Gastrocnemius medialis (tissue), 4 donors: ENCODE measurements around the gene BARHL2. TPM values are rescaled to one million over a fixed set of nuclear protein-coding genes. Genes with fewer than 3 reads are reported as not detected.

Experiments used
- ATAC-seq, 2 donors: fragments of 150-250 bp; one replicate each; pipeline ENCODE4 v1.9.1; 2016
- DNase-seq, 2 donors: peaks; one replicate each; pipeline ENCODE4 v3.0.0-alpha.2; 2019
- H3K27ac ChIP-seq, 4 donors: fragments of 200-600 bp; sonication (generic); 1 replicate in 1 of 4; 2 replicates in 3 of 4; pipeline ENCODE4 v1.5.1; 2016 to 2018; ENCODE audit warnings: mild to moderate bottlenecking in 2 of 4, moderate library complexity in 1 of 4
- H3K27me3 ChIP-seq, 3 donors: fragments of 200-600 bp; sonication (generic) in 2 of 3; 1 replicate in 1 of 3; 2 replicates in 2 of 3; pipeline versions ENCODE4 v1.5.1 to v1.6.0; 2016 to 2019; ENCODE audit warnings: mild to moderate bottlenecking in 1 of 3, moderate library complexity in 1 of 3
- H3K36me3 ChIP-seq, 2 donors: fragments of 200-600 bp; sonication (generic) in 1 of 2; one replicate each; pipeline ENCODE4 v1.5.1; 2017 to 2018
- H3K4me1 ChIP-seq, 2 donors: fragments of 200-600 bp; sonication (generic) in 1 of 2; one replicate each; pipeline ENCODE4 v1.5.1; 2016 to 2017; ENCODE audit warnings: mild to moderate bottlenecking in 2 of 2
- H3K4me3 ChIP-seq, 4 donors: fragments of 200-600 bp; sonication (generic) in 3 of 4; 1 replicate in 1 of 4; 2 replicates in 3 of 4; pipeline ENCODE4 v1.5.1; 2016 to 2019; ENCODE audit warnings: mild to moderate bottlenecking in 2 of 4
- H3K9me3 ChIP-seq, 3 donors: fragments of 200-600 bp; sonication (generic) in 2 of 3; 1 replicate in 1 of 3; 2 replicates in 2 of 3; pipeline ENCODE4 v1.5.1; 2016 to 2019
- CTCF ChIP-seq, 5 experiments: fragments of 450-650 bp in 3 of 5; fragments of 200-600 bp in 2 of 5; sonication (generic) in 2 of 5; IDR thresholded peaks in 4 of 5; conservative IDR thresholded peaks in 1 of 5; 1 replicate in 4 of 5; 2 replicates in 1 of 5; pipeline ENCODE4 v1.5.1; 2016 to 2019; ENCODE audit warnings: antibody characterized with exemption in 5 of 5, mild to moderate bottlenecking in 3 of 5, moderate library complexity in 3 of 5
- POLR2A ChIP-seq, 2 donors: fragments of 450-650 bp; IDR thresholded peaks; one replicate each; pipeline ENCODE4 v1.6.1; 2017; ENCODE audit warnings: antibody characterized with exemption in 2 of 2, mild to moderate bottlenecking in 2 of 2, moderate library complexity in 2 of 2
- in situ Hi-C, 4 donors: fragments of 200-750 bp; cut with MboI; loops; one replicate each; pipeline versions ENCODE4 v1.15.0 to v1.8.0; 2017; ENCODE audit warnings: low sequenced_read_pairs in 4 of 4
- intact Hi-C: fragments of 100-400 bp; cut with DNase I; formaldehyde crosslinking; loops from one replicate; pipeline ENCODE4 v1.15.1; 2023; ENCODE audit warnings: low total_unique reads
- total RNA-seq, 4 donors: library from RNA; depleted of rRNA; stranded (reverse); fragments of >200 nt; gene quantifications; one replicate each; pipeline versions ENCODE4 v1.1.0 to v1.2.3, GENCODE V29; 2016

BARHL2 gene
- total RNA-seq, 4 donors from 2014 or later, result not detected

- peaks cover 0 to 3% (median 0%) of the 10 kb centered on the region in 3 donors for H3K9me3 ChIP-seq
- H3K4me1 ChIP-seq, result no peaks in the 10 kb centered on the region
- intact Hi-C loops, result no loop called here
- in situ Hi-C loops, result no loop called here
- H3K36me3 ChIP-seq, result no peaks in the 10 kb centered on the region
- no peak for DNase-seq
- no peak for ATAC-seq
- no peaks in the 10 kb centered on the region for H3K27me3 ChIP-seq
- no peak overlapping the region for H3K4me3 ChIP-seq
- H3K27ac ChIP-seq, result no peak overlapping the region
- TF ChIP-seq POLR2A (IDR thresholded peaks at IDR 0.05), result no peak
- no peak for TF ChIP-seq CTCF (IDR thresholded peaks at IDR 0.05 in 4 of 5, conservative IDR thresholded peaks at IDR 0.05 in 1 of 5)
These were observed 41.8 kb downstream of the BARHL2 start for GRCh38 chr1:90675161-90675847.

DNA sequence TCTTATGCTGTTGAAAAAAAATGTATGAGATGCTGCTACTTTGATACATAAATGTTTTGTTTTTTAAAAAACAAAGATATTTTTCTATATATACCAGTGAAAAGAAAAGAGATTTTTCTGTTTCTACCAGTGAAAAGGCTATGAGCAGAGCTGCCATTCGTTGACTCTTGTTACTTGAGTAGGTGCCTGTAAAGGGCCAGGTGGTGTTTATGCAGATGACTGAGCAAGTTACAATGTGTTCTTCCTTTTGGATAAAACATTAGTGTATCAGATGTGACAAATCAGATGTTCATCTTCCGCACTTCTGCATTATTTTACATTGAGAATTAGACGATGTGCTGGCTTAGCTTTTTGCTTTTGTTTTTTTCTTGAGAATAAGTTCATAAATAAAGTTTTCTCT, 45.4 kb downstream of the BARHL2 start:
- H3K4me3 ChIP-seq, result no peak overlapping the region
- DNase-seq (no peak), ATAC-seq (no peak)
- H3K27ac ChIP-seq, result no peak overlapping the region
- H3K4me1 ChIP-seq, result no peaks in the 10 kb centered on the region
- TF ChIP-seq CTCF (IDR thresholded peaks at IDR 0.05 in 4 of 5, conservative IDR thresholded peaks at IDR 0.05 in 1 of 5), result no peak
- no peak for TF ChIP-seq POLR2A (IDR thresholded peaks at IDR 0.05)
- in situ Hi-C loops, result no loop called here
- peaks cover 0 to 3% (median 0%) of the 10 kb centered on the region in 3 donors for H3K9me3 ChIP-seq
- intact Hi-C loops, result no loop called here
- H3K27me3 ChIP-seq, result peaks cover 0 to 2% (median 0%) of the 10 kb centered on the region in 3 donors
- no peaks in the 10 kb centered on the region for H3K36me3 ChIP-seq

- Histone ChIP-seq H3K9me3 (peaks cover 0 to 3% (median 0%) of the 10 kb centered on the region in 3 donors), H3K27me3 (peaks cover 0 to 2% (median 0%) of the 10 kb centered on the region in 3 donors), H3K36me3 (no peaks in the 10 kb centered on the region), H3K27ac (no peak overlapping the region), H3K4me1 (no peaks in the 10 kb centered on the region), H3K4me3 (no peak overlapping the region)
- ATAC-seq, result no peak
- no peak for TF ChIP-seq CTCF (IDR thresholded peaks at IDR 0.05 in 4 of 5, conservative IDR thresholded peaks at IDR 0.05 in 1 of 5)
- in situ Hi-C loops (no loop called here), intact Hi-C loops (no loop called here)
- no peak for DNase-seq
These were observed 45.9 kb downstream of the BARHL2 start for GRCh38 chr1:90671251-90671650.
